Mammary microvascular endothelial cell (primary cell): ENCODE data around the gene OR4F15. TPM values are rescaled to one million over a fixed set of nuclear protein-coding genes. Genes with fewer than 3 reads are reported as not detected.

Experiments
- total RNA-seq: library from RNA; depleted of rRNA; stranded (reverse); fragments of >200 nt; gene quantifications from 2 replicates; pipeline ENCODE4 v1.2.3, GENCODE V29; 2015

Gene OR4F15
- not detected in 2 replicates for total RNA-seq

GRCh38 chr15:101811902-101812301, at the start of gene OR4F15:
OR4F15 (plus strand) TSS chr15:101812202; CDS start chr15:101818187, 5,985 bp downstream.

GRCh38 chr15:101803209-101803608, 8.8 kb upstream of the OR4F15 start, which contains the start of gene OR4F6:
OR4F6 (plus strand) TSS chr15:101803509; CDS start chr15:101805720, 2,211 bp downstream.

Other genes with a start within 250 kb of the OR4F15 start
- 25.4 and 25.7 TPM in 2 replicates for gene TM2D3, start 159.8 kb upstream of the OR4F15 start, total RNA-seq
- 5.1 and 9.2 TPM in 2 replicates for gene TARS3, start 87.7 kb upstream of the OR4F15 start, total RNA-seq
- gene OR4F6, start 8.7 kb upstream of the OR4F15 start, total RNA-seq: not detected in 2 replicates